RWPE1 (cell line): ENCODE measurements around the gene SFXN4.

ENCODE experiments used
- CTCF ChIA-PET: fragments of 350-600 bp; sonication (Branson Sonifier 250); formaldehyde crosslinking; extraction: SDS; loops from one replicate; lab custom pipeline; 2021; lab: Yijun Ruan, JAX
- POLR2A ChIA-PET: fragments of 400-600 bp; formaldehyde crosslinking; extraction: SDS; loops from one replicate; lab custom pipeline; 2020; ENCODE audit warnings: antibody characterized with exemption; ENCODE audit not compliant: low non-redundant PET; lab: Yijun Ruan, JAX
- DNase-seq: peaks from one replicate; pipeline ENCODE4 v3.0.0; 2012; ENCODE audit warnings: low spot score
- H3K27ac ChIP-seq: fragments of 450-650 bp; 2 replicates; pipeline ENCODE4 v1.5.1; 2017
- TF ChIP-seq, protein P1 (sequence below): fragments of 450-650 bp; conservative IDR thresholded peaks from 2 replicates; pipeline ENCODE4 v1.5.1; 2017; ENCODE audit warnings: low read depth, mild to moderate bottlenecking

Gene SFXN4

DNA sequence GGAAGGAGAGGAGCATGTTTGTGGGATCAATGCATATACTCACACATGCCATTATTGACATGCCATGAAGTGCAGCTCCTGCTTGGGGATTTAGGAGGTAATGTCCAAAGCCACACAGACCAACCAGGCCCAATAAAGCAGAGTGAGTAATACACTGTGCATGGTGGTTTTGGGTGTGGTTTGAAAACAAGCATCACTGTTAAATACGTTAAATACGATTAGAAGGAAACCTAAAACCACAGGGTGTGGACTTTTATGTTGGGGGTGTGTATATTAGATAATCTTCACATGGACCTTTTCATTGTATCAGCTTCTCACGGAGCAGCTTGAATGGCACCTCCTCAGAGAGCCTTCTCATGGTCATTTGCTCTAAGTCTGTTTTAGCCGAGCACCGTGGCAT, 74.5 kb downstream of the SFXN4 start:
- H3K27ac ChIP-seq = peak overlapping the region; percentile 76
- TF ChIP-seq, protein P1, sequence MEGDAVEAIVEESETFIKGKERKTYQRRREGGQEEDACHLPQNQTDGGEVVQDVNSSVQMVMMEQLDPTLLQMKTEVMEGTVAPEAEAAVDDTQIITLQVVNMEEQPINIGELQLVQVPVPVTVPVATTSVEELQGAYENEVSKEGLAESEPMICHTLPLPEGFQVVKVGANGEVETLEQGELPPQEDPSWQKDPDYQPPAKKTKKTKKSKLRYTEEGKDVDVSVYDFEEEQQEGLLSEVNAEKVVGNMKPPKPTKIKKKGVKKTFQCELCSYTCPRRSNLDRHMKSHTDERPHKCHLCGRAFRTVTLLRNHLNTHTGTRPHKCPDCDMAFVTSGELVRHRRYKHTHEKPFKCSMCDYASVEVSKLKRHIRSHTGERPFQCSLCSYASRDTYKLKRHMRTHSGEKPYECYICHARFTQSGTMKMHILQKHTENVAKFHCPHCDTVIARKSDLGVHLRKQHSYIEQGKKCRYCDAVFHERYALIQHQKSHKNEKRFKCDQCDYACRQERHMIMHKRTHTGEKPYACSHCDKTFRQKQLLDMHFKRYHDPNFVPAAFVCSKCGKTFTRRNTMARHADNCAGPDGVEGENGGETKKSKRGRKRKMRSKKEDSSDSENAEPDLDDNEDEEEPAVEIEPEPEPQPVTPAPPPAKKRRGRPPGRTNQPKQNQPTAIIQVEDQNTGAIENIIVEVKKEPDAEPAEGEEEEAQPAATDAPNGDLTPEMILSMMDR = no peak
- ChIA-PET CTCF (no interaction called here), POLR2A (interaction anchor here (1.6 kb wide), 1 partner anchor 10 kb away, joined by 3 read pairs; no protein-coding TSS in a partner anchor)
- DNase-seq = peak; percentile 93
